Stimulated activated effector memory CD8-positive, alpha-beta T cell treated with anti-CD3 and anti-CD28 coated beads, Interleukin-12 subunit alpha, Interleukin-12 subunit beta, amount 100 ng/mL, for 72 hours (primary cell): ENCODE data around the gene ITSN2.
A peak's percentile ranks its signal among the peaks of the same experiment; 100 is the strongest.
"Not testable (repeated sequence)": the region's sequence is repeated elsewhere in the genome, so short reads cannot be mapped to it uniquely, and the experiment has no call there.

Source experiments
- ATAC-seq: fragments of 150-1000 bp; cut with Tn5 transposase; 2 replicates; pipeline ENCODE4 v1.10.0; 2021
- DNase-seq, 2 donors: peaks; one replicate each; pipeline ENCODE4 v3.0.0; 2021 to 2022; ENCODE audit warnings: low spot score in 2 of 2
- H3K27ac Mint-ChIP-seq: one replicate; pipeline ENCODE4 v1.8.0; 2022; ENCODE audit warnings: mild to moderate bottlenecking, mixed read lengths
- H3K36me3 Mint-ChIP-seq: one replicate; pipeline ENCODE4 v1.8.0; 2022; ENCODE audit warnings: mild to moderate bottlenecking, mixed read lengths
- H3K4me1 Mint-ChIP-seq: one replicate; pipeline ENCODE4 v1.8.0; 2022; ENCODE audit warnings: mixed read lengths
- H3K4me3 Mint-ChIP-seq: one replicate; pipeline ENCODE4 v1.8.0; 2022; ENCODE audit warnings: mild to moderate bottlenecking, mixed read lengths
- H3K9me3 Mint-ChIP-seq: one replicate; pipeline ENCODE4 v1.8.0; 2022; ENCODE audit warnings: mixed read lengths

ITSN2 gene

DNA sequence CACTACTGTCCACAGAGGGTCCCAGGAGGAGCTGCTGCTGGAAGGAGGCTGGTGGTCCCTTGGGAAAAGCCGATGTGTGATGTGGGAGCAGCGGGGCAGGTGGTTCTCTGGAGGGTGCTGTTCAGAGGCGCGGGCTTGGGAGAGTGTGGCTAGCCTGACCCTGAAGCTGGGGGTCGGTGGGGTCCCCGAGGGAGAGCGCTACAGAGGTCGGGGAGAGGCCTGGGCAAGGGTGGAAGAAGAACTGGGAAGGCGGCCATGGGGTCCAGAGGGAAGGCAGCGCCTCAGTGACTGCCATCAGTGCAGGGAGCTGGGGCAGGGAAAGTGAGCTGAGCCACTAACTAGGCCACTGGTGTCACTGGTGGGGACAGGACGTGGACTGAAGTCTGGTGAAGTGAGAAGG lies 153.0 kb downstream of the ITSN2 start:
- H3K9me3 Mint-ChIP-seq, result no peaks in the 10 kb centered on the region
- peaks cover 87% of the 10 kb centered on the region for H3K36me3 Mint-ChIP-seq
- H3K27ac Mint-ChIP-seq, result no peak overlapping the region
- ATAC-seq (no peak), DNase-seq (no peak)
- no peak overlapping the region for H3K4me3 Mint-ChIP-seq
- H3K4me1 Mint-ChIP-seq, result no peaks in the 10 kb centered on the region

DNA sequence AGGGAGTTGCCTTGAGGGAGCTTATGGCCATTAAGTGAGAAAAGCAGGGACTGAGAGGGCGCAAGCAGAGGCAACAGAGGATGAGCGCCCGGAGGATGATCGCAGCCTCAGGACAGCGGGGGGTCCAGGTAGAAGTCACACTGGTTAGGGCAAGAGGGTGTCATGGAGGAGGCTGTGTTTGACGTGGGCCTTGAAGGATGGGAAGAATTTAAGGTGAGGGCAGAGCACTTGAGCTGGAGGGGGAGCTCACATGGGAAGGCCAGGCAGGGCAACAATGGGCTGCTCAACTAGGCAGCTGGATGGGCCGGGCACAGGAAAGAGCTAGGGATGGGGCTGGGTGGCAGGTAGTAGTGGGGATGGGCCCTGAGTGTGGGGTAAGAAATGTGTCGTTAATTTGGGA lies 153.6 kb downstream of the ITSN2 start:
- no peak overlapping the region for H3K4me3 Mint-ChIP-seq
- no peak for DNase-seq
- peaks cover 87% of the 10 kb centered on the region for H3K36me3 Mint-ChIP-seq
- ATAC-seq, result no peak
- H3K9me3 Mint-ChIP-seq, result no peaks in the 10 kb centered on the region
- no peaks in the 10 kb centered on the region for H3K4me1 Mint-ChIP-seq
- peak overlapping the region; percentile 53 for H3K27ac Mint-ChIP-seq

DNA sequence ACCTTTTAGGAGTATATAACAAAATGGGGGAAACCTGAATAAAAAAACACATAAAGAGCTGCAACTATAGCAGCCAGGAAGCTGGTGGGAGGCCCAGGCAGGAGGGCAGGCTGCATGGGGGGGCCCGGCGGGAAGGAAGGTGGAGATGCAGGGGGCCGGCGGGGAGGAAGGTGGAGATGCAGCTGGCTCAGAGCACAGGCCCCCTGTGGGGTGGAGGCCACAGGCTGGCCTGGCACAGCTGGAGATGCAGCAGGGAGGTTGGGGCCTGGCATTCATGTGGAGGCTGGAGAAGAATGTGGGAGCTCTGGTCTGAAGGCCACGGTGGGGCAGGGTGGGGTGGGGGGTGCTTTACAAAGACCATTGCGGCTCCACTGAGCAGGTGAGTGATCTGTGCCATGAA lies 154.1 kb downstream of the ITSN2 start:
- H3K4me3 Mint-ChIP-seq, result no peak overlapping the region
- H3K36me3 Mint-ChIP-seq, result peaks cover 82% of the 10 kb centered on the region
- ATAC-seq, result no peak
- DNase-seq, result no peak
- peak overlapping the region; percentile 53 for H3K27ac Mint-ChIP-seq
- H3K4me1 Mint-ChIP-seq, result no peaks in the 10 kb centered on the region
- no peaks in the 10 kb centered on the region for H3K9me3 Mint-ChIP-seq

DNA sequence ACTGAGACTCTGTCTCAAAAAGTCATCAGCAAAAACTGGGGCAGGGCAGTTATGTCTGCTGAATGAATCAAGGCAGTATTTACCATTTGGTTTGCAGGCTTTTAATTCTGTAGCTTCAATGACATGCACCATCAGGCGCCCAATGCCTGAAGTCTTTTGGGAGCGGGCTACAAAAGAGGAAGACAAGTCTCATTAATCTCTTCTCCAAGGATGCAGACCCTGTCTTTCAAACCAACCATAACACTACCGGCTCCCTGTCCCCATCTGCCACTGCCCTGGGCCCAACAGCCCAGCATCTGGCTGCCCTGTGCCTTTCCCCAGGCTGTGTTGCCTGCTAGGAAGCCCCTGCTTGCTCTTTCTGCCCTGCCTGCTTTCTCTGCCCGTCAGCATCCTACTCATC lies 155.2 kb downstream of the ITSN2 start:
- peaks cover 71% of the 10 kb centered on the region for H3K36me3 Mint-ChIP-seq
- no peaks in the 10 kb centered on the region for H3K4me1 Mint-ChIP-seq
- no peaks in the 10 kb centered on the region for H3K9me3 Mint-ChIP-seq
- no peak overlapping the region for H3K4me3 Mint-ChIP-seq
- no peak for ATAC-seq
- H3K27ac Mint-ChIP-seq, result peak overlapping the region; percentile 53
- no peak for DNase-seq

DNA sequence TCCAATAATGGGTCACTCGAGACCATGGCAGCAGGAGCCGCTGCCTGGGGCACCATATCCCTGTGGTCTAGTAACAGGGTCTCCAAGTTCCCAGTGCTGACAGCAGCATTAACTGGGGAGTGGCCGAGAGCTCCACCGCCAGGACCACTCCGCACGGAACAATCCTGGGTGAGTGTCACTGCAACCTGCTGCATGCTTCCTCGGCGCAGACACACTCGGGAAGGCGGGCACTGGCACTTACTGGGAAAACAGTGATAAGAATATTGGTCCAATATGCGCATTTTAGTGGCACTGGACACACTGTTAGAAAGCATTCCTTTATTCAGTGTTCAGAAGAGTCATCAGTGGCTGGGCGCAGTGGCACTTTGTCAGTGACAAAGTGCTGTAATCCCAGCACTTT lies 155.8 kb downstream of the ITSN2 start:
- Mint-ChIP-seq H3K36me3 (peaks cover 65% of the 10 kb centered on the region), H3K27ac (no peak overlapping the region), H3K4me1 (no peaks in the 10 kb centered on the region), H3K4me3 (no peak overlapping the region), H3K9me3 (no peaks in the 10 kb centered on the region)
- ATAC-seq, result no peak
- no peak for DNase-seq

DNA sequence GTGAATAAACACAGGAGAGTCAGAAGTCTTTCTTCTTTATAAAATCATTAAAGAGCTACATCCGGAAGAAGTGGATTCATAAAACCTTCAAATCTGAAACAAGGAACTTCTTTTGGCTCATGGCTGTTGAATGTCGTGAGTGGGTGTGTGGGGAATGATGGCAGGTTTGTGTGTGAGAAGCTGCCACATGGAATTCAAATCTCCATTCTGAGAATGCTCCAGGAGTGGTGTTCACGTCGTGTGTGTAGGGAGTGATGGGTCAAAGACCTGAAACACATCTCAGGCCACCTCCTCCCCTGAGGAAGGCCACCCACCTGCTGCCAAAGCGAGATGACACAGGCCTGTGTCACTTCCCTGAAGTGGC lies 156.6 kb downstream of the ITSN2 start:
- peaks cover 58% of the 10 kb centered on the region for H3K36me3 Mint-ChIP-seq
- H3K27ac Mint-ChIP-seq, result no peak overlapping the region
- H3K9me3 Mint-ChIP-seq, result no peaks in the 10 kb centered on the region
- no peak overlapping the region for H3K4me3 Mint-ChIP-seq
- no peaks in the 10 kb centered on the region for H3K4me1 Mint-ChIP-seq
- no peak for DNase-seq
- ATAC-seq, result no peak

DNA sequence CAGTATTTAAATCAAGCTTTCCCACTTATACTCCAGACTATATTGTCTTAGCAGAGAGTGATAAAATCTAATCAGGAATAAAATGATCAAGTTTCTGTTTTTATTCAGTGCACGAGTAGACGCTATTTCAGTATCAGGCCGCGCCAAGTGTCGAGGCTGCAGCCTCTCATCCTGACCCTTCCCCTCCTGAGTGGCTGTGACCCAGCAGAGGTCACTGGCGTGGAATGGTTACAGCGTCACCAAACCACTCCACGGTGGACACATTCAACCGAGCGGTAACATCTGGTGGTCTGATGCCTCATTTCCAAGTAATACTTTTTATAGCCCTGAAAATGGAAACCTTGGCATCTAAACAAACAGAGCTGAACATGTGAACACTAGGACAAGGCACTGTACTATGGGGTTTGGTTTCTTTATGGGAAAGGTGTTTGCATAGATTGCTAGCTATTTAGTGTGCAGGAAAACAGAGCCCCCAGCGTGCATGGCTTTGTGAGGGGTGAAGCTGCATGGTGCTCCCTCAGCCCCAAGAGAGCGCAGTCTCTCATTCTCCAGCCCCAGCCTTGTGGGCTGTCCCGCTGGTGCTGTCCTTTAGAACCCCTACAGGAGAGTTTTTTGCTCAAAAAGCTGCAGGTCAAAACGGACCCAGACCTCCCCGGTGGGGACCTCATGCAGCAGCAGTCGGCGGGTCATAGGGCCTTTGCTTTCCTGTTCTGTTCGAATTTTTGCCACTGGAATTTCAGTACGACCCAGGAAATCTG lies 157.1 kb downstream of the ITSN2 start:
- H3K9me3 Mint-ChIP-seq, result no peaks in the 10 kb centered on the region
- H3K4me1 Mint-ChIP-seq, result no peaks in the 10 kb centered on the region
- no peak for DNase-seq
- no peak overlapping the region for H3K4me3 Mint-ChIP-seq
- H3K36me3 Mint-ChIP-seq, result peaks cover 52% of the 10 kb centered on the region
- no peak for ATAC-seq
- H3K27ac Mint-ChIP-seq, result no peak overlapping the region

DNA sequence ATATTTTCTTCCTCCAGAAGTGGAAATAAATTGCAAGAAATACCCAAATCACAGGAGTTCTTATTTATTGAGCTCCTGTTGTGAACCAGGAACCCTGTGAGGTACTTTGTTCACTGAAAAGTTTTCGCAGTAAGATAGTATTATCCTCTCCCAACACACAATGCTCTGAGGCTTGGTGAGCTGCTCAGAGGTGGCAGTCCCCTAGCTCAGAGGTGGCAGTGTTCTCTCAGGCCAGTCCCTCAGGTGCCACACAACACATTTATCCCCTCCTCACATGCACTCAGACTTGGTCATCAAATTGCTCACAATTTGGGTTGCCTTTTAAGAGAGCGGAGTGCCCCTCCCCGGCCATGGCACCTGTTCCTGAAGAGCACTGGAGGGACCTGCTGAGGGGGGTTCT lies 159.5 kb downstream of the ITSN2 start:
- H3K4me3 Mint-ChIP-seq, result no peak overlapping the region
- peaks cover 4% of the 10 kb centered on the region for H3K9me3 Mint-ChIP-seq
- DNase-seq (no peak), ATAC-seq (no peak)
- H3K4me1 Mint-ChIP-seq, result no peaks in the 10 kb centered on the region
- no peak overlapping the region for H3K27ac Mint-ChIP-seq
- peaks cover 32% of the 10 kb centered on the region for H3K36me3 Mint-ChIP-seq

DNA sequence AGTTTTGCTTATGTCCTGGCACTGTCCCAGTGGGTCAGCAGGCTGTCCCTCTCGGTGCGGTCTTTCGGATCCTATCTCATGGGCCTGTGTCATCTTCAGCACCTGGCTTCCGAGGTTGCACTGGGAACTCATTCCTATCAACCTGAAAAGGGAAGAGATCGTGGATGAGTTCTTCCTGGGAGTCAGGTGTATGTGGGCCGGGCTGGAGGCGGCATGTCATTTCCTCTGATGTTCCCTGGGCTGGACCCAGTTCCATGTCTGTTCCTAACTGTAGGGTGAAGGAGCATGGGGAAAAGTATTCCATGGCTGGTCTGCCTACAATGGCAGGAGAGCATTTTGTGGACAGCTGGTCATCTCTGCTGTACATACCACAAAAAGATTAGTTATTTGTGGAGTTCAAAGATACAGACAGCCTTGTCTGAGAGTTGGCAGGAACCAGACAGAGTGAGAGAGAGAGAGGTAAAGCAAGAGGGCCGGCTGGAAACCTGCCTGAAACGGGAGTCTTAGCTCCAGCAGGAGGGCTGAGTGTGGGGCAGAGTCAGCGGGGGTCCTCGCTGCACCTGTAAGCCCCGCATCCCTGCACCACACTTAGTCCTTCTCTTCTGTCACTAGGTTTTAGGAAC lies 160.3 kb downstream of the ITSN2 start:
- H3K4me3 Mint-ChIP-seq, result no peak overlapping the region
- no peak for ATAC-seq
- H3K27ac Mint-ChIP-seq, result peak overlapping the region; percentile 81
- H3K36me3 Mint-ChIP-seq, result peaks cover 29% of the 10 kb centered on the region
- no peak for DNase-seq
- no peaks in the 10 kb centered on the region for H3K4me1 Mint-ChIP-seq
- H3K9me3 Mint-ChIP-seq, result peaks cover 4% of the 10 kb centered on the region

DNA sequence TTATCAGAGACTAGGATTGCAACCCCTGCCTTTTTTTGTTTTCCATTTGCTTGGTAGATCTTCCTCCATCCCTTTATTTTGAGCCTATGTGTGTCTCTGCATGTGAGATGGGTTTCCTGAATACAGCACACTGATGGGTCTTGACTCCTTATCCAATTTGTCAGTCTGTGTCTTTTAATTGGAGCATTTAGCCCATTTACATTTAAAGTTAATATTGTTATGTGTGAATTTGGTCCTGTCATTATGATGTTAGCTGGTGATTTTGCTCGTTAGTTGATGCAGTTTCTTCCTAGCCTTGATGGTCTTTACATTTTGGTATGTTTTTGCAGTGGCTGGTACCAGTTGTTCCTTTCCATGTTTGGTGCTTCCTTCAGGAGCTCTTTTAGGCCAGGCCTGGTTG lies 163.1 kb downstream of the ITSN2 start:
- H3K27ac Mint-ChIP-seq, ATAC-seq, H3K36me3 Mint-ChIP-seq, H3K9me3 Mint-ChIP-seq, H3K4me3 Mint-ChIP-seq, DNase-seq, H3K4me1 Mint-ChIP-seq: not testable (repeated sequence)

DNA sequence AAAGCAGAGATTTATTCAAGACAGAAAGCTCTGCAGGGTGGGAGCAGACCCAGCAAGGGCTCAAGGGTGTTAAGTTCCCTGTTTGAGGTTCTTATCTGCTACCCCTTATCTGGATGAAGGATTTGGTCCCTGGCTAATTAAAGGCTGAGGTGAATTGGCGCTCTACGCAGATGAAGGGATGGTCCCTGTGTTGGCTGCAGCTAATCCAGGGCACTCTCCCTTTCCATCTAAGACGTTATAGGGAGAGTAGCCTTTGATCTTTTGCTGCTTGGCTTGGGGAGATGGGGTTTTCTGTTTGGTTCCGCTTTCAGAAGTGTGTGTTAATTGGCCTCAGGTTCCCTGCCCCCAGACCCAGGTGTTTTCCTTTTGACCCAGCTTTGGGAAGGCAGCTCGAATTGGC lies 168.5 kb downstream of the ITSN2 start:
- H3K27ac Mint-ChIP-seq, result no peak overlapping the region
- H3K36me3 Mint-ChIP-seq, result no peaks in the 10 kb centered on the region

DNA sequence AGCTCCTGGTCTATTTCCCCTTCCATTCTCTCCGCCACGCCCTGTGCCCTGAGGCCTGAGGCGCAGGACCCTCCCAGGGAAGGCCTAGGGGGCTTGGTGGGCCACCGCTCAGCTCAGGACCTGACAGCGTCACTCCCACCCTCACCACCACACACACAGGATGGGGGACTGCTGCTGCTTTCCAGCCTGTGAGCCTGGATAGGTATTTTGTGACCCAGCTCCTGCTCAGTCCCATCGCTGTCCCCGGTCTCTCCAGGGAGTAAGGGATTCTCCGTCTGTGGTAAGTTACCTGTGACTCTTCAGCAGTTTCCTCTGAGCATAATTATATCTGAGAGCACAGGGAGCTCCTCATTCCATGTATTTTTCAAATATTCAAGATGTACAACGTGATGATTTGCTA lies 169.2 kb downstream of the ITSN2 start:
- H3K9me3 Mint-ChIP-seq, result no peaks in the 10 kb centered on the region
- DNase-seq (no peak), ATAC-seq (no peak)
- H3K36me3 Mint-ChIP-seq, result no peaks in the 10 kb centered on the region
- no peaks in the 10 kb centered on the region for H3K4me1 Mint-ChIP-seq
- no peak overlapping the region for H3K27ac Mint-ChIP-seq
- no peak overlapping the region for H3K4me3 Mint-ChIP-seq

More for the DNA sequence above, 168.5 kb downstream of the ITSN2 start:
- ATAC-seq (no peak), DNase-seq (no peak)
- Mint-ChIP-seq H3K4me1 (no peaks in the 10 kb centered on the region), H3K9me3 (peaks cover 2% of the 10 kb centered on the region), H3K4me3 (no peak overlapping the region)

DNA sequence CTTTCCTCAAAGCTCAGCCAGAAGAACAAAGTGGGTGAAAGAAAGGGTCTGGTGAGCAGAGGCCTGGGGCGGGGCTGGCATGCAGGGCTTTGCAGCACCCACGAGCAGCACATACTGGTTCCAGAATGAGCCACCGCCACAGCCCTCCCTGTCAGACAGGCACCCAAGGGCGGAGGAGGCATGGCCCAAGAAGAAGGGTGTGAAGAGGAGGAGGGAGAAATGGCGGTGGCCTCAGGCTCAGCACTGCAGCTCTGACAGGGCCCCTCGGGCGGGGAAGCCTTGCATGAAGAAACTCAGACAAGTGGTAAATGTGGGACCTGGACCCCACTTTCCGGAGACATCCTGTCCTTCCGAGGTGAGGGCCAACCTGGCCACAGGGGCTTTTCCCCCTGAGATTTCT lies 169.8 kb downstream of the ITSN2 start:
- H3K4me3 Mint-ChIP-seq, result no peak overlapping the region
- no peak overlapping the region for H3K27ac Mint-ChIP-seq
- no peaks in the 10 kb centered on the region for H3K4me1 Mint-ChIP-seq
- ATAC-seq (no peak), DNase-seq (no peak)
- H3K36me3 Mint-ChIP-seq, result no peaks in the 10 kb centered on the region
- H3K9me3 Mint-ChIP-seq, result no peaks in the 10 kb centered on the region

DNA sequence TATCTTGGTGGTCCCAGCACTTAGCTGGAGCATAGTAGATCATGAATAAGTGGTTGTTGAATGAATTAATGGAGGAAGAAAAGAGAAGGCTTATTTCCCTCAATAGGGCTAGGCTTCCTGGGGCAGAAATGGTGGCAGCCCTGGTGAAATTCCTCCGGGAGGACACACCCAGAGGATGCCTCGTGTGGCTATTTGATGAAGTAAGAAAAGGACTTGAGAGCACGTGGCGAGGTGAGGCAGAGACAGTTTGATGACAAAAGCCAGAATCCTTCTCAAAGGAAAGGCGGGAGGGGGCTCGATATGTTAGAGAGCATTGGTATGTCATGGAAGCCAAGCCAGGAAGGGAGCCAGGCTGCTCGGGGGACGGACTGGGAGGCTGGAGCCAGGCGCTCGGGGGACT lies 170.8 kb downstream of the ITSN2 start:
- H3K4me3 Mint-ChIP-seq, result no peak overlapping the region
- no peak overlapping the region for H3K27ac Mint-ChIP-seq

DNA sequence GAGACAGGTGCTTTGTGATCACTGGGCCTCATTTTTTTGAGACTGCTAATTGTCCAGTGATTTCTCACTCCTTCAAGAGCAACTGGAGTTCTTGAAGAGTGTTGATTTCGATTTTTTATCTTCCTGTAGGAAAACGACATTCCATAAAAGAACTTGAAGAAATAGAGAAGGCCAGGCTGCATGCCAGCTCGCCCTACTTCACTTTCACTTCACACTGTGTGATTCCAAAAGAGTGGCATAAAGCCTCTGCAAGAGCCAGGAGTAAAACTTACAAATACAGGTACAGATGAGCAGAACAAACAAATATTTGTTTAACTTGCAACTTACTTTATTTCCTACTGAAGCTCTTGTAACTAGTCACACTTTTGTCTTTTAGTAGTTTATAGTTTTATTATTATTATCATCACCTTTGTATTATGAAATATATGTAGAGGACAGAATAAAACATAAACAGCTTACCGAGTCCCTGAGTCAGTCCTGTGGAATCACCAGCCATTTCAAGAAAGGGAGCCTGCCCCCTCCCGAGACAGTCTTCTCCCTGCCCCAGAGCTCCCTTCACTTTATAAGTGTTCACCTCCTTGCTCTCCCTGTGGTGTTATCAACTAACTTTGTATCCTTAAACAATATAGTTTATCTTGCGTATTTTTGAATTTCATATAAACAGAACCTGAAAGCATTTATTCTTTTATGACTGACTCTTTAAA lies 176.8 kb downstream of the ITSN2 start:
- Mint-ChIP-seq H3K9me3 (no peaks in the 10 kb centered on the region), H3K36me3 (no peaks in the 10 kb centered on the region)

More for the DNA sequence above, 170.8 kb downstream of the ITSN2 start:
- H3K36me3 Mint-ChIP-seq, result no peaks in the 10 kb centered on the region
- no peak for DNase-seq
- no peaks in the 10 kb centered on the region for H3K4me1 Mint-ChIP-seq
- no peaks in the 10 kb centered on the region for H3K9me3 Mint-ChIP-seq
- no peak for ATAC-seq

DNA sequence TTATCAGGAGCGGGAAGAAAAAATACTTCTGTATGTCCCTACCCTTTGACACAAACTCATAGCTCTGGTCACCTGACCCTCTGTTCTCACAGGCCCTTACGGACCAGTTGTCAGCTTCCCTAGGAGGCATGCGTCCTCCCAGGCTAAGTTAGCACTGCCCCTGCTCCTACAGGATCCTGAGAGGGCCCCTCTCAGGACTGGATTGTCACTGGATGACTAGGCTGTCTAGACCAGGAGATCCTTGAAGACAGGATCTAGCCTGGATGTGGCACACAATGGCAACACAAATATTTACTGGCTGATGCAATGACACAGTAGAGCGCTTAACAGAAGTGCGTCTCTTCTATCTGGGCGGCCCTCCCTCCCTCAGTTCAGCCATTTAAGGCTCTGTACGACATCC lies 177.8 kb downstream of the ITSN2 start:
- Mint-ChIP-seq H3K36me3 (no peaks in the 10 kb centered on the region), H3K9me3 (no peaks in the 10 kb centered on the region), H3K4me1 (no peaks in the 10 kb centered on the region), H3K27ac (no peak overlapping the region), H3K4me3 (no peak overlapping the region)
- DNase-seq (no peak), ATAC-seq (no peak)

More for the DNA sequence above, 176.8 kb downstream of the ITSN2 start:
- H3K4me1 Mint-ChIP-seq, result no peaks in the 10 kb centered on the region
- ATAC-seq, result no peak
- no peak overlapping the region for H3K27ac Mint-ChIP-seq
- no peak overlapping the region for H3K4me3 Mint-ChIP-seq
- DNase-seq, result no peak
